ENCODE results near the gene PA2G4.

DNA sequence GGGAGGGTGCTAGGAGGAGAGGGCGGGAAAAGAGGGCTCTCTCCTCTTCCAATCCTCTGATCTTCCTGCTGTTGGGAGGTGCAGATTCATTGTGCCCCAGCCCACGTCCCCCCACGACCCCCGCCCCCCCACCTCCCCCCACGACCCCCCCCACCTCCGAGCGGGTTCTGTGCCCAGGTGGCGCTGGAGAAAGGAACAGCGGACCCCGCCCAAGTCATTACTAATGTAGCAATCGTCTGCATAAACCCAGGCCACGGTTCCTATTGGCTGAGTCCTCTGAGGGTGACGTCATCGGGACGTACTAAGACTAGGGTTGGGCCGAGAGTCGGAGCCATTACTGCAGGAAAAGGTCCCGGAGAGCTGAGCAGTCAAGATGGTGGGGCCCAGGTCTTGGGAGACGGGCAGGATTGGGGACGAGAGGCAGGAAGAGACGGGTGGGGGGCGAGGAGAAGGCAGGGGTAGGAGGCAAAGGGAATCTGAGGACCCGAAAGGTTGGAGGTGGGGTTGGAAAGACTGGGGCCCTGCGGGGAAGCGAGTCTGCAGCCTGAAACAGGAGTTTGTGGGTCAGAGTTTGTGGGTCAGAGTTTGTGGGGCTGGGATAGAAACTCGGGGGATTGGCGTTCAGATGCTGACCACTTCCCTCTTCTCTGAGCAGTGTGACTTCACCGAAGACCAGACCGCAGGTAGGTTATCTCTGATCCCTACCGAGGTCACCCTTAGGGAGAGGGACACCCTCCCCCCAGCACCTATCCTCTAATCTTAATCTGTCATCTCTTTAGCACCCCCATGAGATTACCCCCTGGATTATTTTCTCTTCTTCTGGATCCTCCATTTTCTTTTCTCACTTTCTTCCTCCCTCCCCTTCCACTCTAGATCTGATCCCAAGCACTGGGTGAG is 53.9 kb downstream of the PA2G4 start, which contains the start of gene MYL6:
- no peak for TF ChIP-seq EZH2phosphoT487 (IDR thresholded peaks at IDR 0.05; ENCODE audit: low read depth, severe bottlenecking, unreplicated experiment)
- TF ChIP-seq, protein P1, sequence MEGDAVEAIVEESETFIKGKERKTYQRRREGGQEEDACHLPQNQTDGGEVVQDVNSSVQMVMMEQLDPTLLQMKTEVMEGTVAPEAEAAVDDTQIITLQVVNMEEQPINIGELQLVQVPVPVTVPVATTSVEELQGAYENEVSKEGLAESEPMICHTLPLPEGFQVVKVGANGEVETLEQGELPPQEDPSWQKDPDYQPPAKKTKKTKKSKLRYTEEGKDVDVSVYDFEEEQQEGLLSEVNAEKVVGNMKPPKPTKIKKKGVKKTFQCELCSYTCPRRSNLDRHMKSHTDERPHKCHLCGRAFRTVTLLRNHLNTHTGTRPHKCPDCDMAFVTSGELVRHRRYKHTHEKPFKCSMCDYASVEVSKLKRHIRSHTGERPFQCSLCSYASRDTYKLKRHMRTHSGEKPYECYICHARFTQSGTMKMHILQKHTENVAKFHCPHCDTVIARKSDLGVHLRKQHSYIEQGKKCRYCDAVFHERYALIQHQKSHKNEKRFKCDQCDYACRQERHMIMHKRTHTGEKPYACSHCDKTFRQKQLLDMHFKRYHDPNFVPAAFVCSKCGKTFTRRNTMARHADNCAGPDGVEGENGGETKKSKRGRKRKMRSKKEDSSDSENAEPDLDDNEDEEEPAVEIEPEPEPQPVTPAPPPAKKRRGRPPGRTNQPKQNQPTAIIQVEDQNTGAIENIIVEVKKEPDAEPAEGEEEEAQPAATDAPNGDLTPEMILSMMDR (IDR thresholded peaks at IDR 0.05; ENCODE audit: poor library complexity): no peak
